CD4-positive, alpha-beta memory T cell (primary cell): Measurements from ENCODE around the gene CD47. TPM values are rescaled to one million over a fixed set of nuclear protein-coding genes. Genes with fewer than 3 reads are reported as not detected.
A peak's percentile ranks its signal among the peaks of the same experiment; 100 is the strongest.

Source experiments
- CTCF ChIA-PET: fragments of 350-600 bp; sonication (Branson Sonifier 250); formaldehyde crosslinking; loops from one replicate; lab custom pipeline; 2021; ENCODE audit warnings: inconsistent platforms; ENCODE audit not compliant: partially characterized antibody; lab: Charles Lee
- POLR2A ChIA-PET: fragments of 350-600 bp; sonication (Branson Sonifier 250); formaldehyde crosslinking; loops from one replicate; lab custom pipeline; 2021; ENCODE audit not compliant: partially characterized antibody; lab: Charles Lee
- DNase-seq, 5 donors: peaks; one replicate each; pipeline versions ENCODE4 v3.0.0 to v3.0.0-alpha.2; 2020 to 2022; ENCODE audit warnings: mixed read lengths in 1 of 5
- H3K27ac ChIP-seq: one replicate; pipeline ENCODE4 v1.7.0; 2013; ENCODE audit warnings: low read depth, low read length
- H3K27me3 ChIP-seq: 2 replicates; pipeline ENCODE4 v1.7.0; 2013; ENCODE audit warnings: mild to moderate bottlenecking, low read length, moderate library complexity; ENCODE audit not compliant: insufficient read depth
- H3K36me3 ChIP-seq: 2 replicates; pipeline ENCODE4 v1.7.0; 2013; ENCODE audit warnings: mild to moderate bottlenecking, low read length, moderate library complexity; ENCODE audit not compliant: insufficient read depth
- H3K4me1 ChIP-seq: 2 replicates; pipeline ENCODE4 v1.7.0; 2013; ENCODE audit warnings: mild to moderate bottlenecking, low read length, moderate library complexity; ENCODE audit not compliant: insufficient read depth
- H3K4me3 ChIP-seq, 2 donors: one replicate each; pipeline ENCODE4 v1.7.0; 2013; ENCODE audit warnings: low read length in 2 of 2, mild to moderate bottlenecking in 1 of 2
- H3K9me3 ChIP-seq, 2 donors: one replicate each; pipeline ENCODE4 v1.7.0; 2013; ENCODE audit warnings: low read length in 2 of 2, control low read depth in 1 of 2; ENCODE audit not compliant: control insufficient read depth in 1 of 2
- H3K27ac Mint-ChIP-seq, 7 donors: one replicate each; pipeline ENCODE4 v1.8.0; 2020 to 2021; ENCODE audit warnings: mixed read lengths in 7 of 7, mild to moderate bottlenecking in 6 of 7, inconsistent platforms in 3 of 7, moderate library complexity in 3 of 7
- H3K27me3 Mint-ChIP-seq, 2 donors: one replicate each; pipeline ENCODE4 v1.8.0; 2020 to 2021; ENCODE audit warnings: mixed read lengths in 2 of 2
- H3K36me3 Mint-ChIP-seq, 2 donors: one replicate each; pipeline ENCODE4 v1.8.0; 2020 to 2021; ENCODE audit warnings: mixed read lengths in 2 of 2, inconsistent platforms in 1 of 2, mild to moderate bottlenecking in 1 of 2
- H3K4me1 Mint-ChIP-seq, 4 donors: one replicate each; pipeline ENCODE4 v1.8.0; 2020 to 2021; ENCODE audit warnings: mixed read lengths in 4 of 4, mild to moderate bottlenecking in 1 of 4
- H3K4me3 Mint-ChIP-seq, 8 donors: one replicate each; pipeline ENCODE4 v1.8.0; 2020 to 2021; ENCODE audit warnings: mixed read lengths in 8 of 8, mild to moderate bottlenecking in 7 of 8, moderate library complexity in 6 of 8, inconsistent platforms in 3 of 8
- H3K9me3 Mint-ChIP-seq, 8 donors: one replicate each; pipeline ENCODE4 v1.8.0; 2020 to 2021; ENCODE audit warnings: mixed read lengths in 8 of 8, mild to moderate bottlenecking in 5 of 8, inconsistent platforms in 3 of 8, moderate library complexity in 1 of 8
- intact Hi-C: fragments of 100-400 bp; cut with micrococcal nuclease; formaldehyde crosslinking; loops from one replicate; pipeline ENCODE4 v1.15.1; 2023
- polyA plus RNA-seq, 2 donors: library from polyadenylated mRNA; unstranded; fragments of 300-500 nt; fragmentation: Illumina TruSeq; gene quantifications; one replicate each; pipeline ENCODE4 v1.2.3, GENCODE V29; 2021
- total RNA-seq, 2 experiments: library from RNA; stranded (reverse); gene quantifications; one replicate each; pipeline ENCODE4 v1.2.3, GENCODE V29; 2021

The CD47 gene
- total and polyA plus RNA-seq, 4 experiments from 2014 or later = 224 to 288 (median 253) TPM

DNA sequence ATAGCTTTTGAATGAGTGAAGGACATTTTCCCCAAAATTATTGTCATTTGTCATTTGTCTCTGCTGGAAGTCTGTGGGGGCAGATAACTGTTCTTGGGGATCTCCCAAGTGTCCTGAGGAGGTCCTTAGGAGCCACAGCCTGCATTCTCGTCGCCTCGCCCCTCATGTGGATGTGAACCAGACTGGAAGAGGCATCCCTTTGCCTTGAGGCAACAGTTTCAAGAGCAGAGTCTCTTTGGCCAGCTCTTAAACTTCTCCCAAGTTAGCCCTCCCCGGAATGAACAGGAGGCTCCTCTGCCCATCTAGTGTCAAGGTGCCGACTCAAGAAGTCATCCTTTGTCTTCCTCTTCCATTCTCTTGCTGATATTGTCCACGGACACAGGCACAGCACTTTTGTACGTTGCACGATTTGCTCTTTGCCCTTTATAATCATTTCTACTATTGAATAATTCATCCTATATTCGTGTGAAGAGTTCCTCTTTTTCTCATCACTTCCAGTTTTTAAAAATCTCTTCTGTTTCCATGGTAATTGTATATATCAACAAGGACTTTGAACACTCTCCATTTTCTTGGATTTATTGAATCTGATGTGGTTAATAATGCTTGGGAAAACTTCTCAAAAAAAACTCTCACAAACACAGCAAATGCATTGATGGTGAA lies 40.8 kb upstream of the CD47 start:
- no peaks in the 10 kb centered on the region for H3K27me3 Mint-ChIP-seq
- H3K36me3 Mint-ChIP-seq = peaks cover 51 to 58% of the 10 kb centered on the region in 2 donors
- DNase-seq = no peak
- H3K27ac Mint-ChIP-seq = peak overlapping the region in 3 of 7 donors; percentile 13 to 54 (median 43)
- H3K4me1 Mint-ChIP-seq = peaks cover 68 to 96% (median 77%) of the 10 kb centered on the region in 4 donors
- Histone ChIP-seq H3K27ac (no peak overlapping the region), H3K9me3 (no peaks in the 10 kb centered on the region), H3K27me3 (no peaks in the 10 kb centered on the region), H3K4me3 (no peak overlapping the region), H3K36me3 (no peaks in the 10 kb centered on the region), H3K4me1 (peaks cover 90% of the 10 kb centered on the region)
- ChIA-PET POLR2A (interaction anchor here (0.9 to 15.2 kb wide), 4 partner anchors 16 to 94 kb away, joined by 3 to 531 read pairs (median 22); partner anchors contain the start of genes CD47 and IFT57), CTCF (interaction anchor here (1.1 kb wide), 1 partner anchor 204 kb away, joined by 3 read pairs; no protein-coding TSS in a partner anchor)
- H3K9me3 Mint-ChIP-seq = peaks cover 0 to 8% (median 0%) of the 10 kb centered on the region in 8 donors
- H3K4me3 Mint-ChIP-seq = peak overlapping the region in 5 of 8 donors; percentile 22 to 84 (median 70)
- intact Hi-C loops = no loop called here

DNA sequence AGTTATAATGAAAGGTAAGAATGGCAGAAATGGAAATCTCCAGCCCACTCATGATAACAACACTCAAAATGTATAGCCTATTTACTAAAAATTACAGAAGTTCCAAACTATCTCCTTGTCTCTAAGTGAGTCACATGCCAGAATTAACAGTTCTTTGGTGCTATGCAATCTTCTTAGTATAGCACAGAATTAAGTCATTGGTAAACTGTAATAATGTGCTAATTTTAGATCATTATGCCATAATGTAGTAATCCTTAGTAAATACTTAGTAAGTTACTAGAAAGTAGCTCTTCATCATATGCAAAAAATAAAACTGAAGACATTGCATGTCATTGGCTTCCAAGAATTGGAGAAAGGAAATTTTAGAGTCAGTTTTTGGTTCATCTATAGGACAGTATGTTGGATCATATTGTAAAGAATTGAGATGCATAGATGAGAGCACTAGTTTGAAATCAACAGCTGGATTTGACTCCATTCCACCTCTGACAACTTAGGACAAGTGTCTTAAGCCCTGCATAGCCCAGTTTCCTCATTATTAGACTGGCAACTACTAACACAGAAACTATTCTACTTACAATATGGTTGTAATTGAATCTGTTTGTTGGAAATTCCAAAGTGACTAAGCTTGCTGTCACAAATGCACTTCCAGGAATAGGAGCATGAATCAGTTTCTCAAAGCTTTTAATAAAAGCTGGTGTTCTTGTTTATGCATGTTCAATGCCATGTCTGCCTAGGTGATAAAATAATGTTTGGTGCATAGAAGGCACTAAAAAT lies 40.1 kb upstream of the CD47 start:
- Histone ChIP-seq H3K36me3 (no peaks in the 10 kb centered on the region), H3K4me3 (no peak overlapping the region), H3K9me3 (no peaks in the 10 kb centered on the region), H3K4me1 (peaks cover 97% of the 10 kb centered on the region), H3K27me3 (no peaks in the 10 kb centered on the region), H3K27ac (no peak overlapping the region)
- Mint-ChIP-seq H3K27me3 (no peaks in the 10 kb centered on the region), H3K9me3 (peaks cover 0 to 8% (median 0%) of the 10 kb centered on the region in 8 donors), H3K27ac (peak overlapping the region in 2 of 7 donors; percentile 3 to 54), H3K4me1 (peaks cover 69 to 95% (median 80%) of the 10 kb centered on the region in 4 donors), H3K4me3 (peak overlapping the region in 4 of 8 donors; percentile 5 to 70 (median 38)), H3K36me3 (peaks cover 44 to 51% of the 10 kb centered on the region in 2 donors)
- CTCF ChIA-PET = interaction anchor here (1.1 kb wide), 1 partner anchor 203 kb away, joined by 3 read pairs; no protein-coding TSS in a partner anchor
- no peak for DNase-seq
- intact Hi-C loops = no loop called here
- POLR2A ChIA-PET = interaction anchor here (1.4 to 15.2 kb wide), 3 partner anchors 16 to 92 kb away, joined by 5 to 531 read pairs (median 38); partner anchors contain the start of genes CD47 and IFT57

DNA sequence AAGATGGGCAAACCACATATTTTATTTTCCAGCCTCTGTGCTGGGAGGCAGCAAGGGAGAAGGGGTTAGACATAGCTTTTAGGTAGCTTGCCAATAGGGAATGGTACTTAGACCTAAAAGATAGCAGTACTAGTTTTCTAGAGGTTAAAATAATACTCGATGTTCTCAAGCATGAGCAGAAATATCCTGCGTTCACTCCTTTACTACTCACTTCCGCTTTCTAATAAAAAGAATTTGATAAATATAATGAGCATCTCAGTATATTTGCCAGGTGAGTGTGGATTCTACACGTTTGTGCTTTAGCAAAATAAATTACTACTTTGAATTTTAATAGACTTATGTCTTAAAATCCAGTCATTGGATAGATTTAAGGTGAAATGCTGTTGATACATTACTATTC lies 39.4 kb upstream of the CD47 start:
- Histone ChIP-seq H3K27ac (no peak overlapping the region), H3K4me1 (peaks cover 99% of the 10 kb centered on the region), H3K36me3 (no peaks in the 10 kb centered on the region), H3K9me3 (no peaks in the 10 kb centered on the region), H3K27me3 (no peaks in the 10 kb centered on the region), H3K4me3 (no peak overlapping the region)
- peak overlapping the region in 2 of 7 donors; percentile 7 to 50 for H3K27ac Mint-ChIP-seq
- ChIA-PET CTCF (interaction anchor here (1.1 kb wide), 1 partner anchor 202 kb away, joined by 3 read pairs; no protein-coding TSS in a partner anchor), POLR2A (interaction anchor here (1.4 to 15.2 kb wide), 3 partner anchors 17 to 93 kb away, joined by 5 to 531 read pairs (median 38); partner anchors contain the start of genes CD47 and IFT57)
- peaks cover 38 to 47% of the 10 kb centered on the region in 2 donors for H3K36me3 Mint-ChIP-seq
- H3K4me3 Mint-ChIP-seq = peak overlapping the region in 2 of 8 donors; percentile 15 to 28
- H3K4me1 Mint-ChIP-seq = peaks cover 71 to 95% (median 83%) of the 10 kb centered on the region in 4 donors
- H3K9me3 Mint-ChIP-seq = peaks cover 0 to 8% (median 0%) of the 10 kb centered on the region in 8 donors
- no peak for DNase-seq
- intact Hi-C loops = no loop called here
- no peaks in the 10 kb centered on the region for H3K27me3 Mint-ChIP-seq

DNA sequence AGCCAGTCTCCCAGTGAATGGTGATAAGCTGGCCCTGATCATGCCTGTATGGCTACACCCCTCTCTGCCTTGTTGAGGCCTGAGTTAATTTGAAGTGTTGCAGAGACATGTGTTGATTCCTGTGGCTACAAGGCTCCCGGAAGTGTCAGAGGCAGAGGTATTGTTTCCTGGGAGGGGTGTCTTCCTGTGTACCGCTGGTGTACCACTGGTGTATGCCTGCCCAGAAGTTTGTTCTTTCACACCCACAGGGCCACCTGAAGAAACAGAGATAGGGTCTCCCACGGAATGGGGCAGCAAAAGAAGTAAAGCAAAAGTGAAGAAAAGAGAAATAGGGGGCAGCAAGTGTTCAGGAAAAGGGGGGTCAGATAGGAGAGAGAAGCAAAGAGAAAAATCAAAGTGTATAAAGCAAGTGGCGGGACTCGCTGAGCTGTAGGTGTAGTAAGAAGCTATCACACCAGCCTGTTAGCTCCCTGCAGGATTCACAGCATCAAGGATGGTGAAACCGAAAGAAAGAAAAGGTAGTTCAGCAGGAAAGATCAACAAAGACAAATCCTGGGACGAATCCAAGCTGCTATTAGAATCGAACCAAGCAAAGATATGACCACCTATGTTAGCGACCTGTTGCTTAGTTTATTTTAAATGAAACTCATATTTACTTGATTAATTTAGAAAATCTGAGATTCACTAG lies 36.6 kb upstream of the CD47 start:
- H3K4me3 ChIP-seq = peak overlapping the region; percentile 10 to 24
- peaks cover 28 to 33% of the 10 kb centered on the region in 2 donors for H3K36me3 Mint-ChIP-seq
- ChIA-PET POLR2A (interaction anchor here (0.6 to 15.2 kb wide), 18 partner anchors 10 to 476 kb away, joined by 3 to 531 read pairs (median 4); partner anchors contain the start of genes CD47 and IFT57), CTCF (interaction anchor here (1.0 to 4.9 kb wide), 4 partner anchors 25 to 280 kb away, joined by 3 to 32 read pairs (median 4); no protein-coding TSS in a partner anchor)
- no peaks in the 10 kb centered on the region for H3K27me3 Mint-ChIP-seq
- DNase-seq = peak; percentile 75 to 82 (median 79)
- peaks cover 88% of the 10 kb centered on the region for H3K4me1 ChIP-seq
- no peaks in the 10 kb centered on the region for H3K36me3 ChIP-seq
- H3K4me1 Mint-ChIP-seq = peaks cover 65 to 92% (median 83%) of the 10 kb centered on the region in 4 donors
- H3K9me3 Mint-ChIP-seq = peaks cover 0 to 8% (median 0%) of the 10 kb centered on the region in 8 donors
- H3K27me3 ChIP-seq = no peaks in the 10 kb centered on the region
- peak overlapping the region; percentile 94 to 100 (median 99) for H3K27ac Mint-ChIP-seq
- peak overlapping the region; percentile 64 for H3K27ac ChIP-seq
- intact Hi-C loops = loop anchor here (5.0 kb wide), 1 partner anchor 140 kb away; no protein-coding TSS in a partner anchor
- peak overlapping the region; percentile 85 to 99 (median 92) for H3K4me3 Mint-ChIP-seq
- H3K9me3 ChIP-seq = no peaks in the 10 kb centered on the region

DNA sequence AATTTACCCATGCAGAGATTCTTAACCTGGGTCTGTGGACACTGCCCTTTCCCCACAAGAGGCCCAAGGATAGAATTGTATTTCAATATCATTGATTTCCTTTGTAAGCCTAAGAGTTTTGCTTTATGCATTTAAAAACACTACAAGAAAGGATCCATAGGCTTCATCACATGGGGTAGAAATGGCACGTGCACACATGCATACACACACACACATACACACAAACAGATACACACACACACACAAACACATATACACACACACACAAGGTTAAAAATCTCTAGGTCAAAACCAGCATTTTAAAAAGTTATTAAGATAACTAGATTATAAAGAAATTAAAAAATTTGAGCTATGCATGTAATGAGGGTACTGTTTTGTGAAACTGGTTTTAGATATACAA lies 35.5 kb upstream of the CD47 start:
- Histone ChIP-seq H3K36me3 (no peaks in the 10 kb centered on the region), H3K27me3 (no peaks in the 10 kb centered on the region), H3K4me3 (peak overlapping the region; percentile 71 to 87), H3K4me1 (peaks cover 77% of the 10 kb centered on the region), H3K27ac (peak overlapping the region; percentile 86), H3K9me3 (no peaks in the 10 kb centered on the region)
- peak overlapping the region; percentile 84 to 94 (median 92) for H3K4me3 Mint-ChIP-seq
- peaks cover 20 to 25% of the 10 kb centered on the region in 2 donors for H3K36me3 Mint-ChIP-seq
- H3K4me1 Mint-ChIP-seq = peaks cover 64 to 91% (median 76%) of the 10 kb centered on the region in 4 donors
- CTCF ChIA-PET = interaction anchor here (0.6 to 4.9 kb wide), 7 partner anchors 26 to 466 kb away, joined by 3 to 32 read pairs (median 3); no protein-coding TSS in a partner anchor
- intact Hi-C loops = loop anchor here (5.0 kb wide), 1 partner anchor 139 kb away; no protein-coding TSS in a partner anchor
- no peaks in the 10 kb centered on the region for H3K27me3 Mint-ChIP-seq
- H3K9me3 Mint-ChIP-seq = peaks cover 0 to 6% (median 0%) of the 10 kb centered on the region in 8 donors
- DNase-seq = no peak
- POLR2A ChIA-PET = interaction anchor here (0.7 to 15.2 kb wide), 22 partner anchors 8 to 604 kb away, joined by 3 to 531 read pairs (median 4); partner anchors contain the start of genes BBX, CD47, CIP2A and DZIP3
- peak overlapping the region; percentile 92 to 100 (median 98) for H3K27ac Mint-ChIP-seq

DNA sequence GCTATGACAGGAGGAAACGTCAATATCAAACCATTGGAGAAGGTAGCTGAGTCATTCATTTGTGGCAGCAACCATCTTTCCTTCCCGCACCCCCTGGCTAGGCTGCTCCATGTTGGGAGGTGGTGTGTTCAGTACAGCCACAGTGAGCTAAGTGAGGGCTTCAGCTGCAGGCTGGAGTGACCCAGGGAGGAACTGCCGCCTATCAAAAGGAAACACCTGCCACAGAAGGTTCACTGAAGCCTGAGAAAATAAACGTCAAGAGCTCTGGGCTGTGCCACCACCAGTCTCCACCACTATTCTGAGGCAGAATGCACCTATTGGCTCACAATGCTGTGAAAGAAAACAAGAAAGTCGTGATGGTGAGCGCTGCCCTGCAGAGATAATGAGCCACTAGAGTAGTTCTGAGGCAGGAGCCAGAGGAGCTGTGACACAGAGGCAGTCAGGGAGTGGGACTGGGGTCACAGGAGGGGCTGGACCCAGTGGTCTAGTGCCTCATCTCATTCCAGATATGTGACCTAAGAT lies 34.8 kb upstream of the CD47 start:
- intact Hi-C loops = loop anchor here (1.0 to 5.0 kb wide), 4 partner anchors 24 to 138 kb away; partner anchors contain the start of genes CD47 and IFT57
- H3K4me1 Mint-ChIP-seq = peaks cover 61 to 89% (median 75%) of the 10 kb centered on the region in 4 donors
- Histone ChIP-seq H3K4me1 (peaks cover 74% of the 10 kb centered on the region), H3K27me3 (no peaks in the 10 kb centered on the region), H3K36me3 (no peaks in the 10 kb centered on the region), H3K27ac (peak overlapping the region; percentile 86), H3K4me3 (peak overlapping the region; percentile 71 to 87), H3K9me3 (no peaks in the 10 kb centered on the region)
- peak overlapping the region; percentile 84 to 94 (median 92) for H3K4me3 Mint-ChIP-seq
- no peaks in the 10 kb centered on the region for H3K27me3 Mint-ChIP-seq
- peaks cover 0 to 6% (median 0%) of the 10 kb centered on the region in 8 donors for H3K9me3 Mint-ChIP-seq
- CTCF ChIA-PET = interaction anchor here (1.0 to 4.9 kb wide), 6 partner anchors 28 to 198 kb away, joined by 3 to 32 read pairs (median 3); no protein-coding TSS in a partner anchor
- DNase-seq = peak; percentile 78 to 86 (median 82)
- peak overlapping the region; percentile 92 to 100 (median 98) for H3K27ac Mint-ChIP-seq
- H3K36me3 Mint-ChIP-seq = peaks cover 15 to 19% of the 10 kb centered on the region in 2 donors
- POLR2A ChIA-PET = interaction anchor here (0.7 to 15.2 kb wide), 26 partner anchors 8 to 603 kb away, joined by 3 to 531 read pairs (median 4); partner anchors contain the start of genes BBX, CD47, CIP2A and DZIP3
